GM12873 (cell line): ENCODE results near the gene MAD2L1BP.

Experiments used
- CTCF ChIP-seq: IDR thresholded peaks from 2 replicates; pipeline ENCODE4 v1.5.1; 2012; ENCODE audit warnings: low read depth, mild to moderate bottlenecking, moderate library complexity, low read length, control low read depth; ENCODE audit not compliant: insufficient read depth; ENCODE audit errors: missing control alignments

Gene MAD2L1BP

GRCh38 chr6:43608807-43609206, 26.8 kb upstream of the MAD2L1BP start:
- TF ChIP-seq CTCF: no peak

GRCh38 chr6:43609402-43609801, 26.2 kb upstream of the MAD2L1BP start:
- TF ChIP-seq CTCF: no peak

- TF ChIP-seq CTCF: no peak
Observed at GRCh38 chr6:43610431-43610830, 25.2 kb upstream of the MAD2L1BP start.

GRCh38 chr6:43613721-43614395, 21.8 kb upstream of the MAD2L1BP start:
- no peak for TF ChIP-seq CTCF

GRCh38 chr6:43614396-43614730, 21.3 kb upstream of the MAD2L1BP start:
- no peak for TF ChIP-seq CTCF

- no peak for TF ChIP-seq CTCF
Observed at GRCh38 chr6:43616725-43617472, 18.7 kb upstream of the MAD2L1BP start.

GRCh38 chr6:43621078-43621835, 14.4 kb upstream of the MAD2L1BP start:
- no peak for TF ChIP-seq CTCF
